Measurements from ENCODE around the gene CHD6. TPM values are rescaled to one million over a fixed set of nuclear protein-coding genes. Genes with fewer than 3 reads are reported as not detected.
A peak's percentile ranks its signal among the peaks of the same experiment; 100 is the strongest.

The CHD6 gene
- total and polyA plus RNA-seq, 2 of the 13 experiments (the other 11 are each of a cell fraction or from before 2014, with no cell fraction given), result 14.4 to 52.0 TPM

DNA sequence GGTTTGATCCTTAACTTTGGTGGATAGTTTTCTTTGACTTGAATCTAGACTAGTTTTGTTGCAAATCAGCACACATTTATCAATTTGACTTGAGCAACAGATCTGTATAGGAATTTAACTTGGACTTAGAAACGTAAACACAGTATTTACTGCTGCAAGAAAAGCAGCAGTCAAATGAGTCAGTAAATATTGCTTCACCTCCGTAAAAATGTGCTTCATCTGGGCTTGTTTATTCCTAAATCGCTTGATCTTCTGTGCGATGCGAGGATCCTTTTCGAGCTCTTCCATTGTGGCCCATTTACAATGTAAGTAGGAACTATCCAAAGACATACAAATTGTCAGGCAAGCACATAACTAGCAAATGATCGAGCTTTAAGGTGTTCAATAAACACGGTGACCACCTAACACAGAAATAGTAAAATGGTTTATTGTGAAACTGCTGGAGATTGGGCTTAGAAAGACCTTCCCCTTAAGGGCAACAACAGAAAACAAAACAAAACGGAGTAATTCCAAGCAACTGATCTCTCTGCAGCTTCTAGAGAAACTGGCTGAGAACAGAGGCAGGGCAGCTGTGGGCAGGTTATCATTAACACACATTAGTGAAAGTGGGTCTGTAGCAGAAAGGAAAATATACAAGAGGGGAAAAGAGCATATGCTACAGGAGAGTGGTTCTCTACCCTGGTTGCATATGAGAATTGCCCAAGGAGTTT lies 120.8 kb downstream of the CHD6 start (continued):
- peak; percentile 41; the same call in 1 of the 2 replicates for TF ChIP-seq ZNF747 (CRISPR knock-in tag; IDR thresholded peaks at IDR 0.05; ENCODE audit: borderline replicate concordance)
- TF ChIP-seq, protein P1, sequence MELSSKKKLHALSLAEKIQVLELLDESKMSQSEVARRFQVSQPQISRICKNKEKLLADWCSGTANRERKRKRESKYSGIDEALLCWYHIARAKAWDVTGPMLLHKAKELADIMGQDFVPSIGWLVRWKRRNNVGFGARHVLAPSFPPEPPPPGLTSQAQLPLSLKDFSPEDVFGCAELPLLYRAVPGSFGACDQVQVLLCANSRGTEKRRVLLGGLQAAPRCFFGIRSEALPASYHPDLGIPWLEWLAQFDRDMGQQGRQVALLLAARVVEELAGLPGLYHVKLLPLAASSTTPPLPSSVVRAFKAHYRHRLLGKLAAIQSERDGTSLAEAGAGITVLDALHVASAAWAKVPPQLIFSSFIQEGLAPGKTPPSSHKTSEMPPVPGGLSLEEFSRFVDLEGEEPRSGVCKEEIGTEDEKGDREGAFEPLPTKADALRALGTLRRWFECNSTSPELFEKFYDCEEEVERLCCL (CRISPR knock-in tag; IDR thresholded peaks at IDR 0.05; ENCODE audit: borderline replicate concordance), result no peak
- TF ChIP-seq ARNT (IDR thresholded peaks at IDR 0.05), result no peak
- TF ChIP-seq IKZF4 (CRISPR knock-in tag; IDR thresholded peaks at IDR 0.05; ENCODE audit: borderline replicate concordance, low read depth, not compliant biosample characterization), result no peak
- TF ChIP-seq NR2C2 (CRISPR knock-in tag; IDR thresholded peaks at IDR 0.05; ENCODE audit: borderline replicate concordance), result peak; percentile 61; the same call in 1 of the 2 replicates
- no peak for TF ChIP-seq NFE2 (CRISPR knock-in tag; IDR thresholded peaks at IDR 0.05)
- TF ChIP-seq, protein P2, sequence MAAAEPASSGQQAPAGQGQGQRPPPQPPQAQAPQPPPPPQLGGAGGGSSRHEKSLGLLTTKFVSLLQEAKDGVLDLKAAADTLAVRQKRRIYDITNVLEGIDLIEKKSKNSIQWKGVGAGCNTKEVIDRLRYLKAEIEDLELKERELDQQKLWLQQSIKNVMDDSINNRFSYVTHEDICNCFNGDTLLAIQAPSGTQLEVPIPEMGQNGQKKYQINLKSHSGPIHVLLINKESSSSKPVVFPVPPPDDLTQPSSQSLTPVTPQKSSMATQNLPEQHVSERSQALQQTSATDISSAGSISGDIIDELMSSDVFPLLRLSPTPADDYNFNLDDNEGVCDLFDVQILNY (CRISPR knock-in tag; conservative IDR thresholded peaks at IDR 0.05), result no peak
- TF ChIP-seq, protein P3, sequence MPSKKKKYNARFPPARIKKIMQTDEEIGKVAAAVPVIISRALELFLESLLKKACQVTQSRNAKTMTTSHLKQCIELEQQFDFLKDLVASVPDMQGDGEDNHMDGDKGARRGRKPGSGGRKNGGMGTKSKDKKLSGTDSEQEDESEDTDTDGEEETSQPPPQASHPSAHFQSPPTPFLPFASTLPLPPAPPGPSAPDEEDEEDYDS (CRISPR knock-in tag; IDR thresholded peaks at IDR 0.05), result no peak; the same call in 1 of the 2 replicates
- TF ChIP-seq, protein P4, sequence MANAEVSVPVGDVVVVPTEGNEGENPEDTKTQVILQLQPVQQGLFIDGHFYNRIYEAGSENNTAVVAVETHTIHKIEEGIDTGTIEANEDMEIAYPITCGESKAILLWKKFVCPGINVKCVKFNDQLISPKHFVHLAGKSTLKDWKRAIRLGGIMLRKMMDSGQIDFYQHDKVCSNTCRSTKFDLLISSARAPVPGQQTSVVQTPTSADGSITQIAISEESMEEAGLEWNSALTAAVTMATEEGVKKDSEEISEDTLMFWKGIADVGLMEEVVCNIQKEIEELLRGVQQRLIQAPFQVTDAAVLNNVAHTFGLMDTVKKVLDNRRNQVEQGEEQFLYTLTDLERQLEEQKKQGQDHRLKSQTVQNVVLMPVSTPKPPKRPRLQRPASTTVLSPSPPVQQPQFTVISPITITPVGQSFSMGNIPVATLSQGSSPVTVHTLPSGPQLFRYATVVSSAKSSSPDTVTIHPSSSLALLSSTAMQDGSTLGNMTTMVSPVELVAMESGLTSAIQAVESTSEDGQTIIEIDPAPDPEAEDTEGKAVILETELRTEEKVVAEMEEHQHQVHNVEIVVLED (CRISPR knock-in tag; IDR thresholded peaks at IDR 0.05; ENCODE audit: borderline replicate concordance), result 0 out of 2 replicates have a peak, but pooled peaks have one; percentile 40
- TF ChIP-seq SKI (IDR thresholded peaks at IDR 0.05; ENCODE audit: partially characterized antibody), result peak; percentile 55
- TF ChIP-seq ZNF674 (CRISPR knock-in tag; IDR thresholded peaks at IDR 0.05; ENCODE audit: low read depth), result no peak
- TF ChIP-seq ZNF790 (CRISPR knock-in tag; IDR thresholded peaks at IDR 0.05; ENCODE audit: borderline replicate concordance), result no peak
- no peak for TF ChIP-seq ZBTB14 (CRISPR knock-in tag; IDR thresholded peaks at IDR 0.05)
- TF ChIP-seq NKX3-1 (CRISPR knock-in tag; IDR thresholded peaks at IDR 0.05), result no peak
- TF ChIP-seq ZBTB10 (CRISPR knock-in tag; IDR thresholded peaks at IDR 0.05; ENCODE audit: borderline replicate concordance), result no peak
- TF ChIP-seq ZFP37 (CRISPR knock-in tag; IDR thresholded peaks at IDR 0.05; ENCODE audit: borderline replicate concordance), result peak; percentile 43; the same call in 1 of the 2 replicates
- TF ChIP-seq ZNF572 (CRISPR knock-in tag; IDR thresholded peaks at IDR 0.05), result no peak
- no peak for TF ChIP-seq ZNF639 (CRISPR knock-in tag; conservative IDR thresholded peaks at IDR 0.05)

All from HepG2 (cell line).